Common myeloid progenitor, CD34-positive (primary cell): ENCODE results near the gene BRCC3.

Source experiments
- CTCF ChIA-PET: fragments of 350-600 bp; sonication (Branson Sonifier 250); formaldehyde crosslinking; loops from one replicate; lab custom pipeline; 2021; ENCODE audit warnings: antibody characterized with exemption; lab: Charles Lee
- POLR2A ChIA-PET: fragments of 350-600 bp; sonication (Branson Sonifier 250); formaldehyde crosslinking; loops from one replicate; lab custom pipeline; 2021; ENCODE audit warnings: antibody characterized with exemption; lab: Charles Lee
- DNase-seq, 3 donors: peaks; one replicate each; pipeline versions ENCODE4 v3.0.0 to v3.0.0-alpha.2; 2013
- H3K27ac ChIP-seq, 2 experiments: 1 replicate in 1 of 2; 2 replicates in 1 of 2; pipeline ENCODE4 v1.7.0; 2013; ENCODE audit warnings: inconsistent platforms in 2 of 2, low read length in 2 of 2, mild to moderate bottlenecking in 2 of 2, low read depth in 1 of 2, moderate library complexity in 1 of 2; ENCODE audit not compliant: severe bottlenecking in 2 of 2, insufficient read depth in 1 of 2, poor library complexity in 1 of 2
- H3K27me3 ChIP-seq, 5 experiments: replicated peaks in 2 of 5; 1 replicate in 3 of 5; 2 replicates in 2 of 5; pipeline versions ENCODE4 v1.6.1 to v1.7.0; 2013; ENCODE audit warnings: low read length in 4 of 5, mild to moderate bottlenecking in 2 of 5, moderate library complexity in 2 of 5, inconsistent platforms in 1 of 5; ENCODE audit not compliant: insufficient read depth in 5 of 5, control insufficient read depth in 4 of 5
- H3K36me3 ChIP-seq, 4 experiments: 1 replicate in 2 of 4; 2 replicates in 2 of 4; pipeline versions ENCODE4 v1.6.1 to v1.7.0; 2013; ENCODE audit warnings: low read length in 3 of 4, control low read depth in 1 of 4, mild to moderate bottlenecking in 1 of 4; ENCODE audit not compliant: control insufficient read depth in 4 of 4, insufficient read depth in 4 of 4
- H3K4me1 ChIP-seq, 4 experiments: 1 replicate in 3 of 4; 2 replicates in 1 of 4; pipeline versions ENCODE4 v1.6.1 to v1.7.1; 2013; ENCODE audit warnings: low read length in 3 of 4, mild to moderate bottlenecking in 3 of 4, control low read depth in 1 of 4, inconsistent platforms in 1 of 4, moderate library complexity in 1 of 4; ENCODE audit not compliant: control insufficient read depth in 4 of 4, insufficient read depth in 4 of 4; ENCODE audit errors: control extremely low read depth in 1 of 4
- H3K4me3 ChIP-seq, 7 experiments: 1 replicate in 4 of 7; 2 replicates in 3 of 7; pipeline versions ENCODE4 v1.5.1 to v1.7.0; 2013; ENCODE audit warnings: mild to moderate bottlenecking in 7 of 7, low read length in 6 of 7, moderate library complexity in 6 of 7, inconsistent platforms in 2 of 7, low read depth in 2 of 7, control low read depth in 1 of 7; ENCODE audit not compliant: insufficient read depth in 4 of 7, control insufficient read depth in 1 of 7; ENCODE audit errors: extremely low read depth in 1 of 7
- H3K9me3 ChIP-seq, 5 experiments: 1 replicate in 4 of 5; 2 replicates in 1 of 5; pipeline versions ENCODE4 v1.6.1 to v1.7.1; 2013; ENCODE audit warnings: low read length in 4 of 5, mild to moderate bottlenecking in 2 of 5, inconsistent platforms in 1 of 5, low read depth in 1 of 5, moderate library complexity in 1 of 5; ENCODE audit not compliant: control insufficient read depth in 4 of 5, insufficient read depth in 2 of 5; ENCODE audit errors: control extremely low read depth in 1 of 5
- WGBS: methylation state at CpG from one replicate; pipeline ENCODE4 v1.1.5; 2013; ENCODE audit not compliant: insufficient coverage; 5-methylcytosine and 5-hydroxymethylcytosine counted together

BRCC3 gene

GRCh38 chrX:155070038-155070437, 1.3 kb upstream of the BRCC3 start:
- ChIA-PET CTCF (interaction anchor here (0.9 kb wide), 1 partner anchor 12 kb away, joined by 3 read pairs; no protein-coding TSS in a partner anchor), POLR2A (no interaction called here)
- peak in 1 of 3 donors; percentile 15 for DNase-seq

GRCh38 chrX:155070663-155070974, 689 bp upstream of the BRCC3 start:
- POLR2A ChIA-PET: no interaction called here
- DNase-seq: no peak
- peak overlapping the region; percentile 42 to 85 (median 75) for H3K4me3 ChIP-seq
- no peaks in the 10 kb centered on the region for H3K9me3 ChIP-seq
- peak overlapping the region; percentile 52 to 86 for H3K27ac ChIP-seq
- peaks cover 0 to 19% (median 6%) of the 10 kb centered on the region in 4 experiments for H3K36me3 ChIP-seq
- peaks cover 8 to 18% (median 13%) of the 10 kb centered on the region in 4 experiments for H3K4me1 ChIP-seq
- WGBS: 60% methylated on average over 2 of the region's 16 CpGs
- no peaks in the 10 kb centered on the region for H3K27me3 ChIP-seq
- CTCF ChIA-PET: no interaction called here

More at GRCh38 chrX:155070038-155070437, 1.3 kb upstream of the BRCC3 start:
- H3K36me3 ChIP-seq: peaks cover 0 to 14% (median 5%) of the 10 kb centered on the region in 4 experiments
- H3K4me1 ChIP-seq: peaks cover 8 to 18% (median 13%) of the 10 kb centered on the region in 4 experiments
- WGBS: 44% methylated on average over 8 of the region's 12 CpGs
- H3K27ac ChIP-seq: peak overlapping the region in 1 of 2 experiments; percentile 86
- H3K9me3 ChIP-seq: no peaks in the 10 kb centered on the region
- peak overlapping the region in 6 of 7 experiments; percentile 67 to 85 (median 76) for H3K4me3 ChIP-seq
- no peaks in the 10 kb centered on the region for H3K27me3 ChIP-seq

- WGBS: 39% methylated on average over 21 of the region's 25 CpGs
- Histone ChIP-seq H3K36me3 (peaks cover 0 to 24% (median 11%) of the 10 kb centered on the region in 4 experiments), H3K4me1 (peaks cover 8 to 18% (median 13%) of the 10 kb centered on the region in 4 experiments), H3K27me3 (no peaks in the 10 kb centered on the region), H3K4me3 (peak overlapping the region; percentile 41 to 86 (median 74)), H3K27ac (peak overlapping the region; percentile 56 to 83), H3K9me3 (no peaks in the 10 kb centered on the region)
- CTCF ChIA-PET: no interaction called here
- peak in 2 of 3 donors; percentile 41 to 53 for DNase-seq
- POLR2A ChIA-PET: interaction anchor here (0.6 kb wide), 1 partner anchor 1986 kb away, joined by 3 read pairs; no protein-coding TSS in a partner anchor
Observed at GRCh38 chrX:155071694-155072280, 479 bp downstream of the BRCC3 start.

DNA sequence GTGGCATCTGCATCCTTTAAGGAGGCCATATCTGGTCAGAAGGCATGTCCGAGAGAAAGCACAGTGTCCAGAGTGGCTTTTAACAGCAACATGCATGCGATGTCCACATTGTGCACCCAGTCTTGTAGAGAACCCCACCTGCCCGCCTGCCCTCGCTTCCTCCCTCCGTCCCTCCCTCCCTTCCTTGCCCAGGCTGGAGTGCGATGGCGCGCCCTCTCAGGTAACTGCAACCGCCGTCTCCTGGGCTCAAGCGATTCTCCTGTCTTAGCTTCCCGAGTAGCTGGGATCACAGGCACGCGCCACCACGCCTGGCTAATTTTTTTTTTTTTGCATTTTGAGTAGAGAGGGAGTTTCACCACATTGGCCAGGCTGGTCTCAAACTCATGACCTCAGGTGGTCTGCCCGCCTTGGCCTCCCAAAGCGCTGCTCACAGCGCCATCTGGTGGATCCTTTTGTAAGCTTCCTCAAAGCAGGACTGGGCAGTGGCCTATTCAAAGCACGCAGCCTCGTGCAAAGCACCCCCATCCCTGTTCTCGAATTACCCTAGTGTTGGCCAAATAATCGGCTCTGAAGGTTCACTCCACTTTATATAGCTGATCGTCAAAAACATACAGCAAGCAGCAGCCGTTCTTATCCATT, 15.0 kb downstream of the BRCC3 start:
- CTCF ChIA-PET: interaction anchor here (0.6 to 1.6 kb wide), 5 partner anchors 11 to 170 kb away, joined by 3 to 7 read pairs (median 4); no protein-coding TSS in a partner anchor

DNA sequence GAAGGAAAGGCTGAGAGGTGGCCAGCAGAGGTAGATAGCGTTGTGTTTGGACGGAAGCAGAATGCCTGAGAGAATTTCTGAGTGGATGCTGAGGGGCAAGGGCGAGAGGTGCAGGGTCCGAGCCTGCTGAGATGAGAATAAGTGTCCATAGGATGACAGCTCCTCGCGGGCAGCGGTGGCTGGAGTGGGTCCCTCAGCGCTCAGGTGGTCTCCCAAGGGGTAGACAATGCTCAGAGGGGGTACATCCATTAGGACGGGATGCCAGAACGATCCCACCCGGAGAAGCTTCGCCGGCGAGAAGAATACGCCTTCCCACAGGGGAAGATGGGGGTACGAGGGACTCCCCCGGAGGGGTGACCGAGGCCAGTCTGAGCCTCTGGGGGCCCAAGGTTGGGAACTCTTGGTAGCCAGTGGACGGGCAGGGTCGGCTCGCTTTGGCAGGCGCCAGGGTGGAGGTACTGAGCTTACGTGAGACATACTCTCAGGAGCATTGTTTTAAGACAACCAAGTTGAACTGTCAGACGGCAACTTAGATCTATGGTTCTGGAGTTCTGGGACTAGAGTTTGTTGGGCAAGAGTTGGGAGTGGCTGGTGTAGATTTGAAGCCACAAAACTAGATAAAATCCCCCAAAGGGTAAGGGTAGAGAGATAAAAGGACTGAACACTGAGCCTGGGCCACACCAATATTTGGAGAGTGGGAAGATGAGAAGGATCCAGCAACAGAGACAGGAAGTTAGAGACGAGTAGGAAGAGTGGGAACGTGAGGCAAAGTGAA, 15.8 kb downstream of the BRCC3 start:
- no peaks in the 10 kb centered on the region for H3K4me1 ChIP-seq
- no peak for DNase-seq
- no peak overlapping the region for H3K4me3 ChIP-seq
- no peaks in the 10 kb centered on the region for H3K27me3 ChIP-seq
- H3K27ac ChIP-seq: no peak overlapping the region
- no peaks in the 10 kb centered on the region for H3K9me3 ChIP-seq
- WGBS: 92% methylated on average over 26 of the region's 26 CpGs
- ChIA-PET POLR2A (no interaction called here), CTCF (interaction anchor here (1.0 to 1.6 kb wide), 3 partner anchors 14 to 170 kb away, joined by 3 to 7 read pairs (median 4); no protein-coding TSS in a partner anchor)
- H3K36me3 ChIP-seq: peaks cover 0 to 35% (median 18%) of the 10 kb centered on the region in 4 experiments

More for the DNA sequence above, 15.0 kb downstream of the BRCC3 start:
- no peaks in the 10 kb centered on the region for H3K27me3 ChIP-seq
- H3K4me1 ChIP-seq: no peaks in the 10 kb centered on the region
- H3K27ac ChIP-seq: no peak overlapping the region
- no peak overlapping the region for H3K4me3 ChIP-seq
- peaks cover 0 to 34% (median 18%) of the 10 kb centered on the region in 4 experiments for H3K36me3 ChIP-seq
- POLR2A ChIA-PET: no interaction called here
- no peaks in the 10 kb centered on the region for H3K9me3 ChIP-seq
- DNase-seq: peak in 2 of 3 donors; percentile 58
- WGBS: 81% methylated on average over 24 of the region's 24 CpGs

- ChIA-PET POLR2A (no interaction called here), CTCF (interaction anchor here (1.3 kb wide), 1 partner anchor 75 kb away, joined by 3 read pairs; no protein-coding TSS in a partner anchor)
- no peaks in the 10 kb centered on the region for H3K4me1 ChIP-seq
- H3K4me3 ChIP-seq: no peak overlapping the region
- peak; percentile 35 to 64 (median 59) for DNase-seq
- peaks cover 0 to 16% (median 6%) of the 10 kb centered on the region in 4 experiments for H3K36me3 ChIP-seq
- H3K27ac ChIP-seq: no peak overlapping the region
- no CpG with 5 or more reads among the region's 4 CpGs for WGBS
- no peaks in the 10 kb centered on the region for H3K9me3 ChIP-seq
- H3K27me3 ChIP-seq: no peaks in the 10 kb centered on the region
Observed at GRCh38 chrX:155094468-155095061, 23.3 kb downstream of the BRCC3 start.
